HUES48 (cell line): ENCODE results near the gene IRS2.

ENCODE experiments used
- H3K27ac ChIP-seq: one replicate; pipeline ENCODE4 v1.7.0; 2013; ENCODE audit warnings: low read depth, low read length, inconsistent platforms
- H3K27me3 ChIP-seq: 2 replicates; pipeline ENCODE4 v1.6.1; 2013; ENCODE audit warnings: mild to moderate bottlenecking, low read length; ENCODE audit not compliant: control insufficient read depth, insufficient read depth
- H3K36me3 ChIP-seq: 2 replicates; pipeline ENCODE4 v1.6.1; 2013; ENCODE audit warnings: low read length; ENCODE audit not compliant: control insufficient read depth, insufficient read depth
- H3K4me1 ChIP-seq: 2 replicates; pipeline ENCODE4 v1.6.1; 2013; ENCODE audit warnings: mild to moderate bottlenecking, low read length; ENCODE audit not compliant: control insufficient read depth, insufficient read depth
- H3K4me3 ChIP-seq: 2 replicates; pipeline ENCODE4 v1.5.1; 2013; ENCODE audit warnings: mild to moderate bottlenecking, low read depth, low read length
- H3K9ac ChIP-seq: 2 replicates; pipeline ENCODE4 v1.6.1; 2013; ENCODE audit warnings: mild to moderate bottlenecking, low read depth, low read length, moderate library complexity
- H3K9me3 ChIP-seq: 2 replicates; pipeline ENCODE4 v1.6.1; 2013; ENCODE audit warnings: low read length; ENCODE audit not compliant: control insufficient read depth, insufficient read depth

The IRS2 gene

DNA sequence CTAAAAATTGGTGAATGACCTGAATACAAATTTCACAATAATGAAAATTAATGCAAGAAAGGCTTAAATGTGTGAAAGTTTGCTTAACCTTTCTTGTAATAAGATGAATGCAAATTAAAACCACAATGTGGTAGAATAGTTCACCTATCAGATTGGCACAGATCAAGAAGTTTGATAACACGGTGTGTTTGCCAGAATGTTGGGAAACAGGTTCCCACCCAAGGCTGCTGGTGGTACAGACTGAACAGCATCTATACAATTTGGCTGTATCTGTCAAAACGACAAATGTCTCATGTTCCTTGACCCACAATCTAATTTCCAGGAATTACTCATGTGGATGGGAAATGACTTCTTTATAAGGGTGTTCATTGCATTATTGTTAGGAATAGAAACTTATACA, 8.6 kb upstream of the IRS2 start:
- H3K36me3 ChIP-seq = no peaks in the 10 kb centered on the region
- H3K27ac ChIP-seq = no peak overlapping the region
- H3K4me3 ChIP-seq = no peak overlapping the region
- H3K9me3 ChIP-seq = no peaks in the 10 kb centered on the region
- H3K4me1 ChIP-seq = peaks cover 5% of the 10 kb centered on the region
- no peak overlapping the region for H3K9ac ChIP-seq
- H3K27me3 ChIP-seq = no peaks in the 10 kb centered on the region

DNA sequence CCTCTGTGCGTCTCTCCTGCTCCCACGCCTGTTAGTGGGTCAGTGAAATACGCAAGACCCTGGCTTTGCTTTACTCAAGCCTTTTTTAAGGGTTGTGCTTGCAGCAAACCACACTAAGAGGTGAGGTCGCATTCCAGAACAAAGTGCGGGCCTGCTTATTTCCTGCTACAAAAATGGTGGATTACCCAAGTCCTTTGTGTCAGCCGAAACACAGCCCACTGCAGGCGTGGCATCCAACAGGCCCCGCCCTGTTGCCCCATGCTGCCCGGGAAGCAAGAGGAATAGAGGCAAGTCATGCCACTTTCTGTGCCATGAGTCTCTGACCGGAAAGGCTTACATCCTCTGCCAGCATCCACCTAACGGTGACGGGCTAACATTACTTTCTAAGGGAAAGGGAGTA, 7.7 kb upstream of the IRS2 start:
- Histone ChIP-seq H3K4me1 (peaks cover 5% of the 10 kb centered on the region), H3K27me3 (no peaks in the 10 kb centered on the region), H3K4me3 (no peak overlapping the region), H3K27ac (no peak overlapping the region), H3K36me3 (no peaks in the 10 kb centered on the region), H3K9ac (no peak overlapping the region), H3K9me3 (no peaks in the 10 kb centered on the region)

DNA sequence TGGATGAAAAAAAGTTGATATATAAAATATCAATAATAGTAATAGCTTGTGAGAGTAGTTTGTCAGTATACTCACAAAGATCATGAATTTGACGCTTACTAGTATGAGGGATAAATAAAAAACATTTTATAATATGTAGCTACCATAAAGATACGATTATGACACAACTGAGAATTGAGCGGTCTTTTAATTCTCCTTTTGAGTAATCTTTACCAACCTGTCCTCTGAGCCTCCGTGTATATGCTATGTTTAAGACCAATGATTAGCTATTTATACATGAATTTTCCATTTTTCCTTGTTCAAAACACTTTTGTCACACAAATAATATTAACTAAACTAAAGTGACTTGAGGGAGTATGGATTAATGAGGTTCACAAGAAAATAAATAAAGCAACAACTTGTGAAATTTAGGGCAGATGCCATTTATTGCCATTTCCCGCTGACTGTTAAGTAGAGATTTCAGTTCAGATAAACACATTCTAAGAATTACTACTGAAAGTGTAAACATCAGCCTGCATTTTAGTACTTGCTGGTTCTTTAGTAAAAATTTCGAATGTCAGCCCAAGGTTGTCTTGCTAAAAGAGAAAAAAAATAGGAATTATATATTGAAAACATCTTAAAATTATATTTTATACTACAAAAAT, 6.2 kb upstream of the IRS2 start:
- Histone ChIP-seq H3K4me1 (peaks cover 5% of the 10 kb centered on the region), H3K4me3 (no peak overlapping the region), H3K9me3 (no peaks in the 10 kb centered on the region), H3K9ac (no peak overlapping the region), H3K36me3 (no peaks in the 10 kb centered on the region), H3K27me3 (0 out of 2 replicates have a peak, but pooled peaks cover 3% of the 10 kb centered on the region), H3K27ac (no peak overlapping the region)

DNA sequence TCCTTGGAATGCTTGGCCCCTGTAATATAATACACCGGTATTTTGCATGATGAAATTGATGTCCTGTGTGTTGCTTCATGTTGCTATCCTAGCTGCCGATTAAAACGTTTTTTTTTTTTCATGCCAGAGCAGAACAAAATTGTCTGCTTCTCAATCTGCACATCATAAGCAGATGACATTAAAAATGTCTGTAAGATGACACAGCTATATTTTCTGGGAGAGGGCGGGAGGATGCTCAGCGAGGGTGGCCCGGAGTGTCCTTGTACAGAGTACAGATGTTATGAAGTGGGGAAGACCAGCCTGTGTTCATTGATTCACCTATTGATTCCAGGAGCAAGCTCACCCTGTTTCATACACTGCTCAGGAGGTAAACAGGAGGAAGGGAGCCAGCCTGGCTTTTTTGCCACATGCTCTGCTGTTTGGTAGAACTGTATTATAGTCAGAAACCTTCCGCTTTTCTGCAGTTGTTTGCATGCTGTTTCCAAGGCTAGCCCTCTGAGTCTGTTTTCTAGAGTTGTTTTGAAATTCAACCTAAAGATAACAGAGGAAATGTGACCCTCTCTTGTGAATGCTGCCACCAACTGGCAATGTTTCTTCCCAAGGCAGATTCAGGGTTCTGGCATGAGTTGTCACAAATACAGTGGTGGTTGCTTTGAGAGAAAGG, 4.7 kb upstream of the IRS2 start:
- H3K9me3 ChIP-seq = no peaks in the 10 kb centered on the region
- H3K4me3 ChIP-seq = no peak overlapping the region
- H3K27me3 ChIP-seq = 0 out of 2 replicates have a peak, but pooled peaks cover 3% of the 10 kb centered on the region
- H3K9ac ChIP-seq = no peak overlapping the region
- H3K36me3 ChIP-seq = no peaks in the 10 kb centered on the region
- peaks cover 5% of the 10 kb centered on the region for H3K4me1 ChIP-seq
- H3K27ac ChIP-seq = no peak overlapping the region

DNA sequence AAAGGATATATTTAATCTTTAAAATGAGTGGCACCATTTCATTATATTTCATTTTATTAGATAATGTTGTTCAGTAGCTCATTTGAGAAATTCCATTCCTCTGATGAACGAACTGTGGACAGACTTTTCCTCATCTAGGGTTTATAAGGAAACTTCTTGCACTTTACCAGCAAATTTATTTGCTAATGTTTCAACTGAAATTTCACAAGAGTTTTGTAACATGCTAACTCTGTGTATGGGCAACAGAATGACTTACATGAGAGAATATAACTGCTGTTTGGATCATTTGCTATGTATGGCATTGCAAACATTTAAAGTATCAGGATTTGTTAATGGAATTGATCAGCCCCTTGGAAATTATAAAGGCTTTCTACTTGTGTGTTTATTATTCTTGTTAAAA, 3.7 kb upstream of the IRS2 start:
- Histone ChIP-seq H3K27me3 (0 out of 2 replicates have a peak, but pooled peaks cover 3% of the 10 kb centered on the region), H3K4me3 (no peak overlapping the region), H3K27ac (no peak overlapping the region), H3K4me1 (peaks cover 5% of the 10 kb centered on the region), H3K9ac (no peak overlapping the region), H3K9me3 (no peaks in the 10 kb centered on the region), H3K36me3 (no peaks in the 10 kb centered on the region)

DNA sequence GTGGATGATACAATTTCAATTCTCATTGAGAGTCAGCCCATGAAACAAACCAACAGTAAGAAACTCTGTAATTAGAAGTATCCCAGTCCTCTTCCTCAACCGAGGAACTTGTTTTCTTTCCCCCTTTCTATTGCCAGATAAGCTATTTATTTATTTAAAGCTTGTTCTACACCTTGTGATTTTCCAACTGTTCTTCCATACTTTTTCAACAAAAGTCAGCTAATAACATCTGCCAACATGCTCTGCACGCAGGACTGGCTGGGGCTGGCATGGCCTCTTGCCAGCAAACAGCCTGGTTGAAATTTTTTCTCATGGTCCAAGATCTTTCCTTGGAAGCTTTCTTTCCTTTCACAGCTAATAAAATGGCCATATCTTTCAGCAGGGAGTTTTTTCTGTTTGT, 2.9 kb upstream of the IRS2 start:
- Histone ChIP-seq H3K9ac (no peak overlapping the region), H3K27ac (no peak overlapping the region), H3K36me3 (no peaks in the 10 kb centered on the region), H3K4me1 (peaks cover 5% of the 10 kb centered on the region), H3K27me3 (0 out of 2 replicates have a peak, but pooled peaks cover 3% of the 10 kb centered on the region), H3K4me3 (no peak overlapping the region), H3K9me3 (no peaks in the 10 kb centered on the region)

DNA sequence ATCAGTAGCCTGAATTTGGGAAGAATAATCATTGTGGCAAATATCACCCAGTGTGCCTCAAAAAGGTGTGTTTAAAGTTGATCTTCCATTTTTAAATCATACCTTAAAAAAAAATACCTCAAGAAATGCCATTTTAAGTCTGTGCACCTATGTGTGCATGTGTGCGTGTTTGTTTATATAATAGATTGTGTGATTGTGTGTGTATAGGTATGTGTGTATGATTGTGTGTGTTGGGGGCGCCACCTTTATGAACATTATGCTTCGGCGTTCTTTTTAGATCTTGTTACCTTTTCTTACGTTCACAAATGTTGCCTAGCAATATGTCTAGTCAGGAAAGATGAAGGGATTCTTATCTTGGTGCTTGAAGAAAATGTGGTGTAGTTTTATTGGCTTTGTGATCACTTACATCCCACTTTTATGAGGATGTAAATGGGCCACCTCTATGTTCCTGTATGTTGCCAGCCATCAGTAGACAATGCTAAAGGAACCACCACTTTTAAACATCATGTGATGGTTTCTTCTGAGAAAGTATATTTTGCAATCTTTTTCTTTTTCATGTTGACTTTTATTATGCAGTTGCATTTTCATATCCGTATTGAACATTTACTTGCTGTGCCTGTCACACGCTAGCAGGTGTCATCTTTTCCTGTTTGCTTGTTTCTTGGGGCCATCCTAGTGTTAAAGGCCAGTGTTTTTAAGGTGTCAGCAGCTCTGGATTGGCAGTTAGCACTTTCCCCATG, 2.2 kb upstream of the IRS2 start:
- Histone ChIP-seq H3K36me3 (no peaks in the 10 kb centered on the region), H3K27me3 (0 out of 2 replicates have a peak, but pooled peaks cover 3% of the 10 kb centered on the region), H3K4me1 (peaks cover 8% of the 10 kb centered on the region), H3K27ac (no peak overlapping the region), H3K9me3 (no peaks in the 10 kb centered on the region), H3K4me3 (peak overlapping the region; percentile 72; the same call in 1 of the 2 replicates), H3K9ac (no peak overlapping the region)

DNA sequence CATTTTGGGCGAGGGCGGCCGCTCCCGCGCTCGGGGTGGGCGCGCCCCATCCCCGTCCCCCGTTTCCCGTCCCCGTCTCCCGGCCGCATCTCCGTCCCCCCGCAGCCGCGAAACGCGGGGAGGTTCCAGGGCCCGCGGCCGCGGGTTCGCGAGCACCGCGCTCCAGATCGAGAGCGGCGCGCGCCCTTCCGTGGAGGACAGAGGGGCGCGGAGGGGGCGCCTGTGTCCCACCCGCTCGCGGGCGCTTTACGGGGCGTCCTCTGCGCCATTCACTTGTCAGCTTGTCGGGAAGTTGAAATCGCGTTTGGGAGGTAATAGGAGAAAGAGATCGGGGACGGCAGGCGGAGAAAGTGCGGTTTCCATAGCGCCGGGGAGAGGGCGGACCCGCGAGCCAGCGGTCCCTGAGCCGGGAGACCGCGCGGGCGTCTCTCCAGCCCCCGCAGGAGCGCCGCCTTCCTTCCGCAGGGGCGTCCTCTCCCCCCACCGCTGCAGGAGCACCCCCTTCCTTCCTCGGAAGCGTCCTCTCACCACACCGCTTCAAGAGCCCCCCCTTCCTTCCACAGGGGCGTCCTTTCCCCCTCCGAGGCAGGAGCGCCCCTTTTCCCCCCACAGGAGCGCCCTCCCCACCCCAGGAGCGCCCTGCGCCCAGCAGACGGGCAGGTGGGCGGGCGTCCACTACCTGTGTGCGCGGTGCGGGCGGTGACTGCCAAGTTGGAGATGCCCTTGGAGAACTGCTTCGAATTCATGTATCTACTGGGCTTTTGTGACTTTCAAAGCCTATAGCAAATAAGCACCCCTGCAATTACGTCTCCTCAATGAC, 962 bp upstream of the IRS2 start:
- Histone ChIP-seq H3K4me1 (peaks cover 8% of the 10 kb centered on the region), H3K27me3 (0 out of 2 replicates have a peak, but pooled peaks cover 3% of the 10 kb centered on the region), H3K9ac (peak overlapping the region; percentile 23; the same call in 1 of the 2 replicates), H3K9me3 (no peaks in the 10 kb centered on the region), H3K36me3 (peaks cover 2% of the 10 kb centered on the region; the same call in 1 of the 2 replicates), H3K4me3 (peak overlapping the region; percentile 72), H3K27ac (peak overlapping the region; percentile 87)

DNA sequence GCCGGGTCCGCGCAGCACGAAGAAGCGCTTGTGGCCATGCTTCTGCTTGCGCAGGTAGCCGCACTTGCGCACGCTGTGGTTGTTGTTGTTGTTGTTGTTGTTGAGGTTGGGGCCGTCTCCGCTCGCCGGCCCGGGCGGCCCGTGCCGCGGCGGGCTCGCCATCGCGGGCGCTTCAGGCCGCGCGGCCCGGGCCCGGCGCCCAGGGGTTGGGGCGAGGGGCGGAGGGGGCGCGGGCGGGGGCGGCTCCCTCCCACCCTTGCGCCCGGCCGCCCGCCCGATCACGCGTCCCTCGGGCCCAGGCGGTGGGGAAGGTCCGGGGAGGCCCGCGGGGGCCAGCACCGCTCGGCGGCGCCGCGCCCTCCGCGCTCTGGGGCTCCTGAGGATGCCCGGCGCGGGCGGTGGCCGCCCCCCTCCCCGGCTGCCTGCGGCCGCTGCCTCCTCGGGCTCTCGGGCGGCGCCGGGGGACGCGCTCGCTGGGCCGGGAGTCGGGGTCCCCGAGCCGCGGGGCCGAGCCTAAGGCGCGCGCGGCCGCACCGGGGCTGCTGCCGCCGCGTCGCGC, 412 bp downstream of the IRS2 start:
- peaks cover 12% of the 10 kb centered on the region; the same call in 1 of the 2 replicates for H3K36me3 ChIP-seq
- peak overlapping the region; percentile 81 for H3K27ac ChIP-seq
- H3K27me3 ChIP-seq = 0 out of 2 replicates have a peak, but pooled peaks cover 3% of the 10 kb centered on the region
- H3K4me1 ChIP-seq = peaks cover 10% of the 10 kb centered on the region
- peak overlapping the region; percentile 77 for H3K4me3 ChIP-seq
- peak overlapping the region; percentile 58; the same call in 1 of the 2 replicates for H3K9ac ChIP-seq
- H3K9me3 ChIP-seq = no peaks in the 10 kb centered on the region
